NCI-H524 (cell line): Measurements from ENCODE around the gene CLIP2.
A peak's percentile ranks its signal among the peaks of the same experiment; 100 is the strongest.
"Not testable (repeated sequence)": the region's sequence is repeated elsewhere in the genome, so short reads cannot be mapped to it uniquely, and the experiment has no call there.

Experiments used
- DNase-seq, 2 experiments: peaks; one replicate each; lab custom pipeline; 2025; lab: John Stamatoyannopoulos, UW

CLIP2 gene

DNA sequence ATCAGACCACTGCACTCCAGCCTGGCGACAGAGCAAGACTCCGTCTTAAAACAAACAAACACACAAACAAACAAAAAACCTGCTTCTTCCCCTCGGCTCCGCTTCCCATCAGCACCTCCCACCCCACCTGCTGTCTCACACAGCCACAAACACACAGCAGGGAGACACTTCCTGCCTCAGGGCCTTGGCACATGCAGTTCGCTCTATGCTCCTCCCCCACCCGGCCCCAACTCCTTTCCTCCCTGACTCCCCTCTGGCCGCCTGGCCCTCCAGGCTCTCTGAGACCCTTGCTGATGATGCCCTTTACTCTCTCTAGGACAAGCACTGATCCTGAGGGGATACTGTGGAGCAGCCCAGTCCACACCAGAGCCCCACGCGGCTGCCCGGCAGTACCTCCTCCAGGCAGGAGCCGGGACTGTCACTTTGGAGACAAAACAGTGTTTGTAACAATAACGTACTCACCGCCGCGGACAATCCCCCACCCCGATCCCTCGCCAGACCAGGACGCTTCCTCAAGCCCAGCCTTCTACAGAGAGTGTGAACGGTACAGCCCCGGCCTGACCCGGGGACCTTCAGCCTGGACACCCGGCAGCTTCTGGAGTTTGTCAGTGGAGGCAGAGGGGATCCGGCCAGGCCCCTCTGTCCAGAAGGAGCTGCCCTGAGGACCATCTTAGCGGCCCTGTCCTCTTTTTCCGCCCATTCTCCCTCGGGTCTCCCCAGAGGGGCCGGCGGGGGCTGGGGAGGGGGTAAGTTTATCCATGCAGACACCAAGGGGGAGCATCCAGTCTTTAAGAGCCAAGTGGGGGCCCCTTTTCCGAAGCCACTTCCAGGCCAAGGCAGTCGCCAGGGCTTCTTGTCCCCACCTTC lies 114.5 kb downstream of the CLIP2 start:
- no peak for DNase-seq

DNA sequence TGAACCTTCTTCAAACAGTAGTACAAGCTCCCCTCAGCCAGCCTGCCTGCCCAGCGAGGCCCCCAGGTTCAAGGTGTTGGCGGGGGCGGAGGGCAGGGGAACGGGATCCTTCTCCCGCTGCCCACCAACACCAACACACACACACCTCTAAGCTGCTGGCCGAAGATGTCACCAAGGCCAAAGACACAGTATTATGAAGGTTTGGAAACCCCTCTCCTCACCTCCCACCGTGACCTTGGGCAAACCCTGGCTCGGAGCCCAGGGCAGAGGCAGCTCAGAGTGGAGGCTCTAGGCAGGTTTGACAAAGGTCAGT lies 115.1 kb downstream of the CLIP2 start:
- DNase-seq: no peak

DNA sequence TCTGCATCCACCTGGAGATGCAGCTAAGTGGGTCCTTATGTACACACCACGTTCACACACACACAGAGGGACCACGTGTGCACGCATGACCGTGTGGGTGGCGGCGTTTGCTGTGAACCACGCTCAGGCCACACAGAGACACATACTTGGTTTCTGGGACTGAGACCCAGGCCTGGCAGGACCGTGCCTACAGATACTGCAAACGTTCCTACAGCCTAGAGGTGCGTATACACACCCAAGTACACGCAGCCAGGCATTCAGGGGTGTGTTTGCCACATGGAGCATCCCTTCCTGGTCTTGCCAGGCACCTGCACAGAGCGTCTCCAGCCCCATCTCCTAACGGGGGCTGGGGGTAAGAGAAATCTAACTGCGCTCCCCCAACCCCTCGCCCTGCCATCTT lies 115.5 kb downstream of the CLIP2 start:
- DNase-seq: no peak

DNA sequence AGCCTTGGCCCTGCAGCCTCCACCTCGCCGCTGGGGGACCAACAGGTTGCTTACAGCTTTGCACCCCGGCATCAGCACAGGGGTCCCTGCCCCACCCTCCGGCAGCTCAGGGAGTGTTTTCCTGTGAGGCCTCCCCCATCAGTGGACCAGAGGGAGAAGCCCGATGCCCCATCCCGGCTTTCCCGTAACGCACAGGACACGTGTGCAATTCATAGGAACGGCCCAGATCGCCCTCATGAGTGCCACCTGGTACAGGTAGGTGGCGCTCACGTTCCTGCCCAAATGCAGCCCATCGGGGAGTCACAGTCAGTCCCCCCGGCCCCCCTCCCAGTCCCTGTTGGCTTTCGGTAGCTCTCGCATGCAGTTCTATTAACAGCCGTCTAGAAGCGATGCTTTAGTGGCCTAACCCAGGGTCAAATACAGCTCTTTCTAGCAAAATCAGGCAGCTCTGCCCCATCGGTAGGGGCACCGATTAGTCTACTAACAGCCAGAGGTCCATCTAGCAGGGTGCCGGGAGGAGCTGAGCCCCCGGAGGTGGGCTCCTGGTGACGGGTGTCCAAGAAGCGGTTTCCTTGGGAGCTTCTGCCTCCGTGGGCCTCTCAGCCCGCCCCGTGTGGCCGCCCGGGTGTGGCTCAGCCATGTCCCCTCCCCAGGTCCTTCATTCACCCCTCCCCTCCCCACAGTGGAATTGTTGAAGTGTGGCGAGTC lies 116.1 kb downstream of the CLIP2 start:
- DNase-seq: peak; percentile 25 to 76

DNA sequence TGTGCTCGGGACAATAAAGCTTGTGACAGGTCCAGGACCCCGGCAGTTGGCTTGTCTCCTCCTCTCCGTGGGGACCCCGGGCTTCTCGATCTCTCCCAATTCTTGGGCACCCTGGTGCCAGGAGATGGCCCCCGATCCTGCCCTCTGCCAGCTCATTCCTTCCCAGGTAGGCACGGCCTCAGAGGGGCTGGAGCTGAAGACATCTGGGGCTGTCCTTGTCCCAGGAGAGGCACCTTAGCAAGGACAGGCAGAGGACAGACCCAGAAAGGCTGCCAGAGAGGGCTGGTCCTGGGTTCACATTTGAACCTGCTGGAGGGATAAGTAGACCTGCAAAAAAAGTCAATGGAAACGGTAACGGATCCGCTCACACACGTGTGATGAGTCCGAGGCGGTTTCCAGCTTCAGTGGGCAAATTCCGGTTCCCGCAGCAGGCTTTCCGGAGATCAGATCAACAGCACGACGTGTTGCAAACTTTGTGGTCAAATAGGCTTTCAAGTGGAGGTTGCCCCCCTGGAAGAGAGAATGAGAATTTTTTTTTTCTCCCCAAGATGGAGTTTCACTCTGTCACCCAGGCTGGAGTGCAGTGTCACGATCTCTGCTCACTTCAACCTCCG lies 116.8 kb downstream of the CLIP2 start:
- no peak for DNase-seq

DNA sequence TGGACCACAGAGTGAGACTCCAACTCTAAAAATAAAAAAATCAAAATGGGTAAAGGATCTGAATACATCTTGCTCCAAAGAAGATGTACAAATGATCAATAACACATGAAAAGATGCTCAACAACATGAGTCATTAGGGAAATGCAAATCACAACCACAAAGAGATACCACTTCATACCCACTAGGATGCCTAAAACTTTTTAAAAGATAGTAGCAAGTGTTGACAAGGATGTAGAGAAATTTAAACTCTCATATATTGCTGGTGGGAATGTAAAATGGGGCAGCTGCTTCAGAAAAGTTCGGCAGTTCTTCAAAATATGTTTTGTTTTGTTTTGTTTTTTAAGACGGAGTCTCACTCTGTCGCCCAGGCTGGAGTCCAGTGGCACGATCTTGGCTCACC lies 118.8 kb downstream of the CLIP2 start:
- DNase-seq: no peak

DNA sequence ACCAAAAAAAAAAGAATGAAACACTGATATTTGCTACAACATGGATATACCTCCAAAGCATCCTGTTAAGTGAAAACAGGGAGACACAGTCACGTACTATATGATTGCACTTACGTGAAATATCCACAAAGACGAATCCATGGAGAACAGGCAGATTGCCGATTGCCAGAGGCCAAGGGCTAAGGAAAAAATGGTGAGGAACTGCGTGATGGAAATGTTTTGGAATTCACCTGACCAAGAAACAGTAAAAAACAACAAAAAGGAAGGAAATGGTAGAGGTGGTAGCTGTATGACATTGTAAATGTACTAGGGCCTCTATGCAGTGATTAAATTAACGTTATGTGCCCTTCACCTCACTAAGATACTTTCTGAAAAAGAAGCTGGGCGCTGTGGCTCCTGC lies 120.4 kb downstream of the CLIP2 start:
- no peak for DNase-seq

DNA sequence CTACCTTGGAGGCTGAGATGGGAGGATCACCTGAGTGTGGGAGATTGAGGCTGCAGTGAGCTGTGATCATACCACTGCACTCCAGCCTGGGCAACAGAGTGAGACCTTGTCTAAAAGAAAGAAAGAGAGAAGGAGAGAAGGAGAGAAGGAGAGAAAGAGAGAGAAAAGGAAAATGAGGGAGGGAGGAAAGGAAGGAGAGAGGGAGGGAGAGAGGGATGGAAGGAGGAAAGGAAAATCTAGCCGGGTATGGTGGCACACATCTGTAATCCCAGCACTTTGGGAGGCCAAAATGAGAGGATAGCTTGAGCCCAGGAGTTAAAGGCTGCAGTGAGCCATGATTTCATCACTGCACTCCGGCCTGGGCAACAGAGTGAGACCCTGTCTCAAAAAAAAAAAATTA lies 121.6 kb downstream of the CLIP2 start:
- no peak for DNase-seq

DNA sequence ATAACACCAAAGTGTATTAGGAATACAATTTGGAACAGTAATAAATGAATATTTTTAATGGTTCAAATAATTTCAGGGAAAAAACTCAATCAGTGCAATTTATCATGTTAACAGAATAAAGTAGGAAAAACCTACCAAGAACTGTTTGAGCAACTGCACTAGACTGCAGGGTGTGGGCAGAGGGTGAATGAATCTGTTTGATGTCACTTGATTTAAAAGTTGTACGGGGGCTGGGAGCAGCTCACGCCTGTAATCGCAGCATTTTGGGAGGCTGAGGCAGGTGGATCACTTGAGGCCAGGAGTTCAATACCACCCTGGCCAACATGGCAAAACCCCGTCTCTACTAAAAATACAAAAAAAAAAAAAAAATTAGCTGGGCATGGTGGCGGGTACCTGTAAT lies 122.4 kb downstream of the CLIP2 start:
- DNase-seq: not testable (repeated sequence)

DNA sequence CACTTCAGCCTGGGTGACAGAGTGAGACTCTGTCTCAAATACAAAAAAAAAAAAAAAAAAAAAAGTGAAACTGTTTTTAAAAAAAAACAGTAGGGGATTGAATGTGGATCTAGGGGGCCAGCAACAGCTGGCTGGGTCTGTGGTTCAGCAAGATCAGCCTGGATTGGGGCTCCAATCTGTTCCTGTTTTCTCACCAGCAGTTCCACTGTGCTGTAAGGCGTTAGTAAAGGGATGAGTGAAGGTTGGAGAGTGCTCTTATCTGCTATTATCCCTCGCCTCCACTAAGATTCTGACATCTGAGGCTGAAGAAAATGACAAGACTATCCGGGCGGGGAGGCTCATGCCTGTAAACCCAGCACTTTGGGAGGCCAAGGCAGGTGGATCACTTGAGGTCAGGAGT lies 122.8 kb downstream of the CLIP2 start:
- DNase-seq: peak; percentile 83 to 95

DNA sequence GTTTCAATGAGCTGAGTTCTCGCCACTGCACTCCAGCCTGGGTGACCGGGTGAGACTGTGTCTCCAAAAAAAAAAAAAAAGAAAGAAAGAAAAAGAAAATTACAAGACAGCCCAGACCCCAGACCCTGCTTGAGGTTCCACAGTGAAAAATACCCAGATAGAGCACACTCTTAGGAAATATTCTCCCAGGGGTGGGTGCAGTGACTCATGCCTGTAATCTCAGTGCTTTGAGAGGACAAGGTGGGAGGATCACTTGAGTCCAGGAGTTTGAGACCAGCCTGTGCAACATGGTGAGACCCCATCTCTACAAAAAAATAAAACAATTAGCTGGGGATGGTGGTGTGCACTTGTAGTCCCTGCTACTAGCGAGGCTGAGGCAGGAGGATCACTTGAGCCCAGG lies 123.4 kb downstream of the CLIP2 start:
- no peak for DNase-seq

DNA sequence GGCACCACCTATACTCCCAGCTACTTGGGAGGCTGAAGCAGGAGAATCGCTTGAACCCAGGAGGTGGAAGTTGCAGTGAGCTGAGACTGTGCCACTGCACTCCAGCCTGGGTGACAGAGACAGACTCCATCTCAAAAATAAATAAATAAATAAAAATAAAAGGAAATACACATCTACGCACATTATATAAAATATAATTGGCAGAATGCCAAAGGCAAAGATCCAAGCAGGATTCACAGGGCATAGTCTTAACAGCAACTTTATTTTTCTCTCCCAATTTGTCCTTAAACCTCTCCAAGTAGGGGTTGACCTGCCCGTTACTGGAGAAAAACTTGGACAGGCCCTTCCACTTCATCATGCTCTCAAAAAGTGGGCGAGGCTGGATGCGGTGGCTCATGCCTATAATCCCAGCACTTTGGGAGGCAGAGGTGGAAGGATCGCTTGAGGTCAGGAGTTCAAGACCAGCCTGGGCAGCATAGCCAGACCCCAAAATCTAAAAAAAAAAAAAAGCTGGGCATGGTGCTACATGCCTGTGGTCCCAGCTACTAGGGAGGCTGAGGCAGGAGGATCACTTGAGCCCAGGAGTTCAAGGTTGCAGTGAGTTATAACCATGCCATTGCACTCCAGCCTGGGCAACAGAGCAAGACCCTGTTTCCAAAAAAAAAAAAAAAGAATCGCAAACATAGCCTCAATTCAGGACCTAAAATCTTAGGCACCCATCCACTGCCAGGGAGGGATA lies 125.6 kb downstream of the CLIP2 start:
- not testable (repeated sequence) for DNase-seq

DNA sequence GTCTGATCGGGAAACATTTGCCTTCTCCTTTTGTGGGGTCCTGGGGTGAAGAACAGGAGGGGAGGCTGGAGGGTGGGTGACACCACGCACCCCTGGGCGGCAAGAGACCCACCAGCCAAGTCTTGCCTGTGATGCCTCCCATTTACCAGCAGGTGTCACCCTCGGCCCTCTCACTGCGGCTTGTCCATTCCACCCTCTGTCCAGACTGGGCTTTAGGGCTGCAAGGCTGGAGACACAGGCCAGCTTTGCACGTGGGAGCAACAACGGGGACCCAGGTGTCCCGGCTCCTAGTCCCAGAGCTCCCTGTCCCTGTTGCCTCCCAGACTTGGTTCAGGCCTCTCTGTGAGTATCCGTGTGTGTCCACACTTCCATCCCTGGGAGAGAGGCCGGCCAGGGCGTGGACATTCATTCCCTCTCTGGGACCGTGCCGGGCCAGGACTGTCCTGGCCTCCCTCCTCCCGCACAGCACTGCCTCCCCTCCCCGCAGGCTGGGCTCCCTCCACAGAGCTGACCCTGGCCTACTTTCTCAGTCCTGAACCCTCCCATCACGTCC lies 128.3 kb downstream of the CLIP2 start:
- DNase-seq: peak; percentile 6 to 59

DNA sequence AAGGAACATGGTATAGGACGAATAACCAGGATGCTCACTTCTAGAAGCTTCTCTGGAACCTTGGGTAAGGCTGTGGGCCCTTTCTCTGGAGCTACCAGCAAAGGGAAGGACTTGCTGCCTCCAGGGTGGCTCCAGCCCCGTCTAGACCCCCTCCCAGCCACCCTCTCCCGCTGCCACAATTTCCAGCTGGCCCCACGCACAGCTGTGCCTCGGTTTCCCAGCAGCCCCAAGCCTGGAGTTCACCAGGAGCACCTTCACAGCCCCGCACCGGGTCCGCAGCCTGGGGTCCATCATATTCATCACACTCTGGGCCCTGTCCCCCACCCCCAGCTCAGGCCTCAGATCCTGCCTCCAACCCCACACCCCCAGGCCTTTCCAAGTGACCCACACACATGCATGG lies 128.9 kb downstream of the CLIP2 start:
- no peak for DNase-seq

DNA sequence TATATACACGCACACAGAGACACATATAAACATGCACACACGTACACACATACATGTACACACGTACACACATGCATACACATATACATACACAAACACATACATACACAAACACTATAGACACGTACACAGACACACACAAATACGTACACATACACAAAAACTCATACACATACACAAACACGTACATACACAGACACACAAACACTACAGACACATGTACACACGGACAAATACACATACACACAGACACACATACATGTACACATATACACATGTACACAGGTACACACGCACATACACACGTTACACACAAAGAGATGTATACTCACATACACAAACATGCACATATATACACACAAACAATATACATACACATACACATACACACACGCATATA lies 129.3 kb downstream of the CLIP2 start:
- no peak for DNase-seq

DNA sequence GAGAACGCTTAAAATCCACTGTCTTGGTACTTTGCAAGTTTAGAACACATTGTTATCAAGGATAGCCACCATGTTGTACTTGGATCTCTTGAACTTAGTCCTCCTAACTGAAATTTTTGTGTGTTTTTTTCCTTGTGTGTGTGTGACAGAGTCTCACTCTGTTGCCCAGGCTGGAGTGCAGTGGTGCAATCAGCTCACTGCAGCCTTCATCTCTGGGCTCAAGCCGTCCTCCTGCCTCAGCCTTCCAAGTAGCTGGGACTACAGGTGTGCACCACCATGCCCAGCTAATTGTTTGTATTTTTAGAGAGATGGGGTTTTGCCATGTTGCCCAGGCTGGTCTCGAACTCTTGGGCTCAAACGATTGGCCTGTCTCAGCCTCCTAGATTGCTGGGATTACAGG lies 130.0 kb downstream of the CLIP2 start:
- not testable (repeated sequence) for DNase-seq

DNA sequence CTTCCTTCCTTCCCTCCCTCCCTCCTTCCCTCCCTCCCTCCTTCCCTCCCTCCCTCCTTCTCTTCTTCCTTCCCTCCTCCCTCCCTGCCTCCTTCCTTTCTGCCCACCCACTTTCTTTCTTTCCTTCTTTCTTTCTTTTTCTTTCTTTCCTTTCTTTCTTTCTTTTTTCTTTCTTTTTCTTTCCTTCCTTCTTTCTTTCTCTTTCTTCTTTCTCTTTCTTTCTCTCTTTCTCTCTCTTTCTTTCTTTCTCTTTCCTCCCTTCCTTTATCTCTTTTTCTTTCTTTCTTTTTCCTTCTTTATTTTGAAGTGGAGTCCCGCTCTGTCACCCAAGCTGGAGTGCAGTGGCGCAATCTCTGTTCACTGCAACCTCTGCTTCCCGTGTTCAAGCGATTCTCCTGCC lies 130.8 kb downstream of the CLIP2 start:
- no peak for DNase-seq

DNA sequence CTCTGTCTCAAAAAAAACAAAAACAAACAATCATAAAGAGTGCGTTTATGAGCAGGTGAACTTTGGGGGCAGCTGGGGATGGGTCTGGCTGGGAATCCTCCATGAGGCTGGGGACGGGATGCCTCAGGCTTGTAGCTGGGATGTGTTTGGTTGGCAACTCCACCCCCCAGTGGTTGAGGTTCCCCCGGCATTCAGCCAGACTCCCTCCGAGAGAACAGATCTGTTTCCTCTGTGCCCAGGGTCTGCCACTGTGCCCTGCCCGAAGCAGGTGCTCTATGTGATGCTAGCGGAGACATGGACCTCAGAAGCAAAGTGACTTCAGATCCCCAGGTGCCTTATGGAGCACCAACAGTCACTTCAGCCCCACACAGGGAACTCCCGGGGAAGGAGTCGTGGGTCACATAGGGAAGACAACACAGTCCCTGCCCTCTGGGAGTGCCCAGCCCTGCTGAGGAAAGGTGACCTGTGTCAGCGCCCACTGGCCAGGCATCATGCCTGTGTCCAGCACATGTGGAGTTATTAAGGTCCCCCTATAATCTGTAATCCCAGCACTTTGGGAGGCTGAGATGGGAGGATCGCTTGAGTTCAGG lies 135.2 kb downstream of the CLIP2 start:
- DNase-seq: no peak

DNA sequence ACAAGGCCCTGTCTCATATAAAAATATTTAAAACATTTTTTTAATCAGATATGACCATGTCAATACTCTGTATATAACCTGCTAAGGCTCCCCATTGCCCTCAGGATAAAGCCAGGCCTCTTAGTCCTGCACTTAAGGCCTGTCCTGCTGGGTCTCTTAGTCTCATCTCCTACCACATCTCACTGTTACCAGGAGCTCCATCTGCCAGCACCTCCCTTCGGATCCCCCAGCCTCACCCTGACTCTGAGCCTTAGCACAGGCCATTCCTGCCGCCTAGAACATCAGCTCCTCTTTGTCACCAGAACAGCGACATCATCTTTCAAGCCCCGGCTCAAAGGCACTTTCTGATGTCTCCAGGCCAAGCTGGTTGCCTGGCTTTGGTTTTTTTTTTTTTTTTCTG lies 138.8 kb downstream of the CLIP2 start:
- no peak for DNase-seq

DNA sequence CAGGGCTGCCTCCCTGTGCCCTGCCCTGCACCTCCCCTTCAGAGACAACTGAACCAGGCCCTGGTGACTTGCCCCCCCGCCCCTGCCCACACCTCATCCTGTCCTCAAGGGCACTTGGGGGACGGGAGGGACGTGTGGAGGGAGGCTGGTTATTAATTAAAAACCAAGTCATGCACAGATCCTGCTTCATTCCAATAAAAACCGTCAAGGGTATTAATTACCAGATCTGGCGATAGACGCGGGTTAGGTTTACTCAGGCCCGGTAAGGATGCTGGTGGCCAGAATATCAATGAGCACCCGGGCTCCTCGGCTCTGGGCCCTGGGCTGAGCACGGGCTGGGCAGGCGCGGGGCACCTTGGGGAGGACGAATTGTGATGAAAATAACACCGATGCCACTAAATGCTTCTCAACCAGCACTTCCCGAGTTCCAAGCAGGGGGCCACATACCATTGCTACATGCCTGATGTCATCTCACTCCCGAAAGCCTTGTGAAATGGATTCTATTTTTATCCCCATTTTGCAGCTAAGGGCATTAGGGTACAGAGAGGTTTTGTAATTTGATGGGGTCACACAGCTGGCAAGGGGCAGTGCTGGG lies 140.0 kb downstream of the CLIP2 start:
- DNase-seq: no peak

DNA sequence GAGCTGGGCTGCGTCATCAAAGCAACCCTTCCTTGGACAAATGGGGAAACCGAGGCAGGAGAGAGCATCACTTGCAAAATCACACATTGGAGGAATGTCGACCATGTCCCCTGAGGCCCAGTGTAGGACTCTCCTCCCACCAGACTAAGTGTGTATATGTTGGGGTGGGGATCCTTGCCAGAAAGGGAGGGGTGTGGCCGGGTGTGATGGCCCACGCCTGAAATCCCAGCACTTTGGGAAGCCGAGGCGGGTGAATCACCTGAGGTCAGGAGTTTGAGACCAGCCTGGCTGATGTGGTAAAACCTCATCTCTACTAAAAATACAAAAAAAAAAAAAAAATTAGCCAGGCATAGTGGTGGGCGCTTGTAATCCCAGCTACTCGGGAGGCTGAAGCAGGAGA lies 141.2 kb downstream of the CLIP2 start:
- not testable (repeated sequence) for DNase-seq
